ENCODE data around the gene SH3GL1. TPM values are rescaled to one million over a fixed set of nuclear protein-coding genes. Genes with fewer than 3 reads are reported as not detected.
A peak's percentile ranks its signal among the peaks of the same experiment; 100 is the strongest.

Gene SH3GL1
- total RNA-seq, 1 experiment from 2014 or later = 108 TPM

GRCh38 chr19:4405977-4406376 is 5.6 kb upstream of the SH3GL1 start:
- Histone ChIP-seq H3K9me3 (ENCODE audit: low read depth, low read length, poor library complexity, severe bottlenecking) (no peaks in the 10 kb centered on the region), H3K4me1 (ENCODE audit: insufficient read depth, low read length, poor library complexity, severe bottlenecking) (peaks cover 3% of the 10 kb centered on the region), H3K36me3 (ENCODE audit: insufficient read depth, low read length, poor library complexity, severe bottlenecking) (peaks cover 56% of the 10 kb centered on the region), H3K27ac (ENCODE audit: low read depth, low read length, poor library complexity, severe bottlenecking) (no peak overlapping the region), H3K27me3 (replicated peaks; ENCODE audit: insufficient read depth, low read depth, low read length, poor library complexity) (no peaks in the 10 kb centered on the region), H3K4me3 (ENCODE audit: low read depth, low read length, poor library complexity, severe bottlenecking) (no peak overlapping the region)
- intact Hi-C loops (cut with micrococcal nuclease; ENCODE audit: unreplicated experiment) = no loop called here
- ChIA-PET POLR2A (ENCODE audit: low non-redundant PET) (no interaction called here), CTCF (no interaction called here)
- TSS peak; percentile 4 for BruUV-seq (replicated peaks)
- TF ChIP-seq EZH2 (IDR thresholded peaks at IDR 0.05; ENCODE audit: borderline replicate concordance, low read depth, low read length, poor library complexity, severe bottlenecking) = no peak
- TF ChIP-seq CTCF (conservative IDR thresholded peaks at IDR 0.05; ENCODE audit: low read depth, low read length) = no peak
- DNase-seq (ENCODE audit: low spot score) = no peak

GRCh38 chr19:4403005-4403761 is 2.8 kb upstream of the SH3GL1 start:
- H3K27me3 ChIP-seq (replicated peaks; ENCODE audit: insufficient read depth, low read depth, low read length, poor library complexity) = no peaks in the 10 kb centered on the region
- H3K36me3 ChIP-seq (ENCODE audit: insufficient read depth, low read length, poor library complexity, severe bottlenecking) = peaks cover 34% of the 10 kb centered on the region
- H3K4me3 ChIP-seq (ENCODE audit: low read depth, low read length, poor library complexity, severe bottlenecking) = peak overlapping the region; percentile 71
- intact Hi-C loops (cut with micrococcal nuclease; ENCODE audit: unreplicated experiment) = loop anchor here (5.0 kb wide), 1 partner anchor 69 kb away; the partner anchor contains the start of gene HDGFL2
- POLR2A ChIA-PET (ENCODE audit: low non-redundant PET) = no interaction called here
- no peak for TF ChIP-seq EZH2 (IDR thresholded peaks at IDR 0.05; ENCODE audit: borderline replicate concordance, low read depth, low read length, poor library complexity, severe bottlenecking)
- H3K9me3 ChIP-seq (ENCODE audit: low read depth, low read length, poor library complexity, severe bottlenecking) = no peaks in the 10 kb centered on the region
- CTCF ChIA-PET = interaction anchor here (0.5 kb wide), 1 partner anchor 1402 kb away, joined by 3 read pairs; no protein-coding TSS in a partner anchor
- peak; percentile 37 for DNase-seq (ENCODE audit: low spot score)
- no TSS peak for BruUV-seq (replicated peaks)
- H3K4me1 ChIP-seq (ENCODE audit: insufficient read depth, low read length, poor library complexity, severe bottlenecking) = peaks cover 3% of the 10 kb centered on the region
- H3K27ac ChIP-seq (ENCODE audit: low read depth, low read length, poor library complexity, severe bottlenecking) = peak overlapping the region; percentile 96

- H3K27me3 ChIP-seq (replicated peaks; ENCODE audit: insufficient read depth, low read depth, low read length, poor library complexity) = no peaks in the 10 kb centered on the region
- H3K4me1 ChIP-seq (ENCODE audit: insufficient read depth, low read length, poor library complexity, severe bottlenecking) = peaks cover 3% of the 10 kb centered on the region
- ChIA-PET POLR2A (ENCODE audit: low non-redundant PET) (interaction anchor here (0.5 to 0.6 kb wide), 2 partner anchors 58 to 1034 kb away, joined by 3 to 9 read pairs; no protein-coding TSS in a partner anchor), CTCF (interaction anchor here (0.5 to 1.1 kb wide), 4 partner anchors 10 to 1402 kb away, joined by 3 to 4 read pairs (median 3); no protein-coding TSS in a partner anchor)
- H3K4me3 ChIP-seq (ENCODE audit: low read depth, low read length, poor library complexity, severe bottlenecking) = peak within 1 kb of the TSS; percentile 71
- H3K36me3 ChIP-seq (ENCODE audit: insufficient read depth, low read length, poor library complexity, severe bottlenecking) = peaks cover 31% of the 10 kb centered on the region
- intact Hi-C loops (cut with micrococcal nuclease; ENCODE audit: unreplicated experiment) = loop anchor here (5.0 kb wide), 1 partner anchor 70 kb away; the partner anchor contains the start of gene HDGFL2
- peak within 1 kb of the TSS; percentile 96 for H3K27ac ChIP-seq (ENCODE audit: low read depth, low read length, poor library complexity, severe bottlenecking)
- DNase-seq (ENCODE audit: low spot score) = peak; percentile 100
- no TSS peak for BruUV-seq (replicated peaks)
- no peak for TF ChIP-seq EZH2 (IDR thresholded peaks at IDR 0.05; ENCODE audit: borderline replicate concordance, low read depth, low read length, poor library complexity, severe bottlenecking)
- no peak for TF ChIP-seq CTCF (conservative IDR thresholded peaks at IDR 0.05; ENCODE audit: low read depth, low read length)
- no peaks in the 10 kb centered on the region for H3K9me3 ChIP-seq (ENCODE audit: low read depth, low read length, poor library complexity, severe bottlenecking)
Observed at GRCh38 chr19:4402171-4403004, 2.0 kb upstream of the SH3GL1 start, which contains the start of gene CHAF1A. Gene CHAF1A, plus strand, starts transcription at chr19:4402640. Its CDS starts 123 bp downstream, at chr19:4402763.
